Epithelial cell of proximal tubule (primary cell): ENCODE results near the gene FAM78B. TPM values are rescaled to one million over a fixed set of nuclear protein-coding genes. Genes with fewer than 3 reads are reported as not detected.

Source experiments
- DNase-seq: peaks from one replicate; pipeline ENCODE4 v3.0.0-alpha.2; 2011; ENCODE audit warnings: low read depth
- H3K4me3 ChIP-seq: 2 replicates; pipeline ENCODE4 v1.5.1; 2011; ENCODE audit warnings: low read depth, mild to moderate bottlenecking, low read length
- total RNA-seq: library from RNA; depleted of rRNA; stranded (reverse); fragments of >200 nt; gene quantifications from 2 replicates; pipeline ENCODE4 v1.2.3, GENCODE V29; 2015
- TF ChIP-seq, protein P1 (sequence below): conservative IDR thresholded peaks from 2 replicates; pipeline ENCODE4 v1.5.1; 2012; ENCODE audit warnings: low read depth, mild to moderate bottlenecking, low read length

FAM78B gene
- total RNA-seq, 1 donor from 2014 or later: not detected

DNA sequence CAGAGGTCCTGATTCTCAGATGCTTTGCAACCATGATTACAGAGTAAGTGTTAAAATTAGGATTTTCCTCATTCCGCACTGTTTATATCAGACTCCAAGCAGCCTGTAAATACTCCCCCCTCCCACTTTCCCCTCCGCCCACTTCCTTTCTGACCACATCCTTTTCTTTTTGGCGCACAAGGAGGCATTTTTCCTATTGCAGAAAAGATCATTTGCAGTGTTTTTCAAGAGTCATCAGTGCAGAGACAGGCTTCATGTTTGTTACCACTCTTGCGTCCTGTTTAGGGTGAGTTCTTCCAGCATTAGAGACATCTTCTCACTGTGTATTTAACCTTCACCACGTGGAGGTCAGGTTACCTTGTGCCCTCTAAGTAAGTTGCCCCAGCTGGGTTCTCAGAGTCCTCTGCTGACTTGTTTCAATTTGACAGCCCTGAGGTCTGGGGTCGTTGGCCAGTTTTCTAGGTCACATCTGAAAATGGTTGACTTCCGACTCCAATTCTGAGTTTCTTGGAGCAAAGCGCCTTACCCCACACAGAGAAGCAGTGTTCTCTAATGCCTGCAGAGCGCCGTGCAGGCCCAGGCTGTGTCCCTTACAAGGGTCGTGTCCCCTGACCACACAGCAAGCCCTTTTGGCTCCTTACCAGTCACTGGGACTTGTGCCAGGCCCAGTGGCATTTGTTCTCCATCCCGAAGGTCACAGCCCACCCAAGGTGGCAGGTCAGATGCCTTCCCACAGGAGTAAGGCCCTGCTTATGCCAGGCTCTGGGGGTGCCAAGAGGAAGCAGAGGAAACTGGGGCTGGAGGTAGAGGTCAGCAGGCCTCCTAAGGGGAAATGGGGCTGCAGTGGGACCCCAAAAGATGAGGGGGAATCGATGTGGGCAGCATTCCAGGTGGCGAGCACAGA, 85.6 kb downstream of the FAM78B start:
- no peak overlapping the region for H3K4me3 ChIP-seq
- TF ChIP-seq, protein P1, sequence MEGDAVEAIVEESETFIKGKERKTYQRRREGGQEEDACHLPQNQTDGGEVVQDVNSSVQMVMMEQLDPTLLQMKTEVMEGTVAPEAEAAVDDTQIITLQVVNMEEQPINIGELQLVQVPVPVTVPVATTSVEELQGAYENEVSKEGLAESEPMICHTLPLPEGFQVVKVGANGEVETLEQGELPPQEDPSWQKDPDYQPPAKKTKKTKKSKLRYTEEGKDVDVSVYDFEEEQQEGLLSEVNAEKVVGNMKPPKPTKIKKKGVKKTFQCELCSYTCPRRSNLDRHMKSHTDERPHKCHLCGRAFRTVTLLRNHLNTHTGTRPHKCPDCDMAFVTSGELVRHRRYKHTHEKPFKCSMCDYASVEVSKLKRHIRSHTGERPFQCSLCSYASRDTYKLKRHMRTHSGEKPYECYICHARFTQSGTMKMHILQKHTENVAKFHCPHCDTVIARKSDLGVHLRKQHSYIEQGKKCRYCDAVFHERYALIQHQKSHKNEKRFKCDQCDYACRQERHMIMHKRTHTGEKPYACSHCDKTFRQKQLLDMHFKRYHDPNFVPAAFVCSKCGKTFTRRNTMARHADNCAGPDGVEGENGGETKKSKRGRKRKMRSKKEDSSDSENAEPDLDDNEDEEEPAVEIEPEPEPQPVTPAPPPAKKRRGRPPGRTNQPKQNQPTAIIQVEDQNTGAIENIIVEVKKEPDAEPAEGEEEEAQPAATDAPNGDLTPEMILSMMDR: no peak
- DNase-seq: no peak

DNA sequence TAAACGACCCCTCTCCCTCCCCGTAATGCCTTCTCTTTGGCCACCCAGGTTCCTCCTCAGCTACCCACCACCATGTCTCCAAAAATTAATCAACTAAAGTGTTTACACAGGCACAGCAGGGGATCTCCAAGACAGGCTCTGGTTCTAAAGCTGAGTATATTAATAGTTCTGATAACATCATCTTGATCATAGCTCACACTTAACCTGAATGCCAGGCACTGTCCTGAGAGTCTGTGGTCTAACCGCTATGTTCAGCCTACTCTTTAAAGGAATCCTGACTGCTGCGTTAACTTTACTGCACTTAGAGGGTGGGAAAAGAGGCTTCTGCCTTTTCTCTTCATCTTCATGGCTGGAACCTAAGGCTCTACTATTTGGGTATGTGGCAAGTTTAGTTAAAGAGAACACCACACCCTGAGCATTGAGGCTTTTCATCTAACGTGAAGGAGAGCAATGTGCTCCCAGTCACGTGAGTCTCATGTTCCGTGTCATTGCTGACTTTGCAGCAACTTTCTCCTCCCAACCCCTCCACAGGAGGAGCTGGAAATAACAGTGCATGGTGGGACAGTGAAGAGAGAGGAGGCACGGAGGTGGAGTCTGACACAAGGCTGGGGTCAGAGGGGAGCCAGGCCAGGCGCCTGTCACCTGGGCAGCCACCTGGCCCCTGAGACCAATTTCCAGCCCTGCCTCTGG, 86.4 kb downstream of the FAM78B start:
- no peak for DNase-seq
- H3K4me3 ChIP-seq: no peak overlapping the region
- TF ChIP-seq, protein P1: no peak

DNA sequence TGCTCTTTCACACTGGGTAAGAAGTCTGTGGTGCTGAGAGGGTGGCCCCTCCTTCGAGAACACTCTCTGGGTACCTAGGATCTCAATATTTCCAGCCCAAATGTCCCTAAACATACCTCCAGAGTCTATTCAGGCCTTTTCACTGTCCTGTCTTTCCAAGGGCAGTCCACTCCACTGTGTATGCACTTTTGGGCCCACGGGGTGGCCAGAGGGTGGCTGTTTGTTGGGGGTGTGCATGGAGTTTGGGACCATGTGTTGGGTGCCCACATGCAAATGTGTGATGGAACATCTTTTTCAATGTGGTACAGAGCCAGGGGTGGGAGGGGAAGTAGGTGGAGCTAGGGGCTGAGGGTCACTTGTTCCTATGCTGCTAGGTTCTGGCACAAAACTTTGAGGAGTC, 87.5 kb downstream of the FAM78B start:
- DNase-seq: no peak
- TF ChIP-seq, protein P1: no peak

DNA sequence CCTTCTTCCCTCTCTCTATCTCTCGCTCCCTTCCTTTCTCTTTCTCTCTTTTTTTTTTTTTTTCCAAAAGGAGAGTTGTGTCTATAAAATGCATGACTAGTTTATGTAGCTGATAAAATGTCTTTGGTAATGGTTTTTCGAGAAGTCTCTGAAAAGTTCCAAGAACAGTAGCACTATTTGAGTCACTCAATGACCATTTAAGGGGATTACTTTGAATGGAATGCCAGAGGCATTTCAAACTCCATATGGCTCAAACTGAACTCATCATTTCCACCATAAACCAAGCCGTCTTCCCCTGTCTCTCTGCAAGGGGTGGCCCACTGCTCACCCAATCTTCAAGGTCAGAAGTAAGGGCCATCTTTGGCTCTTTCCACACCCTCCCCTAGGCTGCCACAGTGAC, 93.3 kb downstream of the FAM78B start:
- no peak overlapping the region for H3K4me3 ChIP-seq
- DNase-seq: no peak
- TF ChIP-seq, protein P1: no peak

More for the DNA sequence above, 87.5 kb downstream of the FAM78B start:
- H3K4me3 ChIP-seq: no peak overlapping the region

DNA sequence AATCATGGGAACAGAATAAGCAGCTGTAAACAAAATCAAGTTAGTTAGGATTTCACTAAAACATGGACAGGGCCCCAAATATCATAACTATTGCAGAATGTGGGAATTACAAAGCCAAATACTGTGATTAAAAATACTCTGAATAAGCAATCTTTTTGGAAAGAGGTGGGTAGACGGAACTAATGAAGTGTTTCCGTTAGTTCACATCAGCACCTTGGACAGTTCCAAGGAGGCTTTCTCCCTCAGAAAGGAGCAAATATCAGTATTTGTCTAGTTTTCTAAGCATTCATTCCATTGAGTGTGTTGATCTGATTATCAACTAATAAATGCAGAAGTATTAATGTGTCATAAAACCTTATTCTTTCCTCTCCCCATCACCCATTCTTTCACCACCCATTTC, 97.4 kb downstream of the FAM78B start:
- DNase-seq: no peak
- no peak overlapping the region for H3K4me3 ChIP-seq
- TF ChIP-seq, protein P1: no peak

DNA sequence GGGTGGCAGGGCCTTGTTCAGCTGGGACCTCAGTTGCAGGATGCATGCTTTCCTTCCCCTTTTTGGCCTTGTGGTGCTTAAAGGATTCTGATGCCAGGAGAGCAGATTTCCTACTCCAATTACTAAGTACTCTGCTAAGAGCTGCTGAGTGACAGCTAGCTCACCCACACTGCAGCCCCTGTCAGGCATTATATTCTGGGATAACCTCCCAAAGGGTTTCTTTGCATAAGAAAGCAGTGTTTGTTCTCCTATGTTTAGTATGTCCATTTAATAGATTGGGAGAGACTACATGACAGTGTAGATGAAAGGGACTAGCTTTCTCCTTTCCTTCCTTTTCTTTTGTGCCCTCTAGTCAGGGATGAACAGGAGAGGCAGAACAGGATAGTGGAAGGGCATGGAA, 100.7 kb downstream of the FAM78B start:
- TF ChIP-seq, protein P1: no peak
- no peak overlapping the region for H3K4me3 ChIP-seq
- no peak for DNase-seq
